Measurements from ENCODE around the gene PATJ.

- TF ChIP-seq CTCF (conservative IDR thresholded peaks at IDR 0.05; ENCODE audit: low read depth, low read length): no peak
- no peak for TF ChIP-seq EZH2 (IDR thresholded peaks at IDR 0.05; ENCODE audit: low read length, unreplicated experiment)
- no peak for TF ChIP-seq EZH2phosphoT487 (IDR thresholded peaks at IDR 0.05; ENCODE audit: borderline replicate concordance, low read length)
Measured at GRCh38 chr1:61776091-61776490, 33.8 kb downstream of the PATJ start.
